ENCODE data around the gene TNNT3.

The TNNT3 gene

DNA sequence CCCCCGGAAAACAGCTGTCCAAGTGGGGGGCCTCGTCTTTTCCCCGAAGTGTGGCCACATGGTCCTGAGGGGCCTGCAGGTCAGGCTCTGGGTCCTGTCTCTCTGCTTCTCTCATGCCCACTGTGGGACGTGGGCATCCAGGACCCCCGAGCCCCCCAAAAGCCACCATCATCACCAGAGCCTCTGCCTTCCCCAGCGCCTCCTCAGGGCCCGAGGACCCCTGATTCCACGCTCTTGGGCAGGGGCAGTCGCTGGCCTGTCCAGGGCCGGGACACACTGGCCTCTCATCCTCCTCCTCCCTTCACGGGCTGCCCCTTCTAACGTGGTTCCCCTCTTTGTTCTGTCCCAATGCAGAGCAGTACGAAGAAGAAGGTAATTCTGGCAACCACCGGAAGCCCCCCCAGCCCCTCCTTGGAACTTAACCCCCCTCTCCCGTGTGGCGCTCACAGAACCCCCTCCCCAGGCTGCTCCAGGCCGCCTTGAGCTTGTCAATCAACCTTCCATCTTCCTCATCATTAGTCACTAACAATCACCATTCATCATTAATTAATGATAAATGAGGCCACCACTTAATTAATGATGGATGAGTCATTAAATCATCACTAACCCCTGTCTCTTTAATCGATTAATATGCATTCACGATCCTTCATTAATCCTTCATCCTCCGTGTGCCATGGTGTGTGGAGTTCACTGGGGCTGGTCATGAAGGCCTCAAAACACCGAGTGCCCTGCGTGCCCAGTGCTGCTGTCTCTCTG is 3.9 kb downstream of the TNNT3 start:
- DNase-seq: no peak

DNA sequence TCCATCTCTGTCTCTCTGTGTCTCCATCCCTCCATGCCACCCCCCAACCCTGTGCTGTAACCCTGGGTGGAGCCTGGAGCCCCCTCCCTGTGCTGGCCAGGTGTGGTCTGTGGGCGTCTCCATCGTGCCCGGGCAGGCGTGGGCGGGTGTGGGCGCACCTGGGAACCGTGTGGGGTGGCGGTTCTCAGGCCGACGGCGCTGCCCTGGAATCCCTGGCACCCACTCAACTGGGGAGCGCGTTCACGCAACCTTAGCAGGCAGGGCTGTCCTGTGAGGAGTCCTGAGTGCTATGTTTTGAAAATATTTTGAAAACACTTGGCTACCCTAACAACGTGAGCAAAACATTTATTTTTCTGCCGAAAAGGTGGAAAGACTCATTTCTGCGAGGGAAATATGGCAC is 4.7 kb downstream of the TNNT3 start:
- DNase-seq: no peak

- DNase-seq: no peak
These were observed 5.3 kb downstream of the TNNT3 start for GRCh38 chr11:1924646-1925372.

DNA sequence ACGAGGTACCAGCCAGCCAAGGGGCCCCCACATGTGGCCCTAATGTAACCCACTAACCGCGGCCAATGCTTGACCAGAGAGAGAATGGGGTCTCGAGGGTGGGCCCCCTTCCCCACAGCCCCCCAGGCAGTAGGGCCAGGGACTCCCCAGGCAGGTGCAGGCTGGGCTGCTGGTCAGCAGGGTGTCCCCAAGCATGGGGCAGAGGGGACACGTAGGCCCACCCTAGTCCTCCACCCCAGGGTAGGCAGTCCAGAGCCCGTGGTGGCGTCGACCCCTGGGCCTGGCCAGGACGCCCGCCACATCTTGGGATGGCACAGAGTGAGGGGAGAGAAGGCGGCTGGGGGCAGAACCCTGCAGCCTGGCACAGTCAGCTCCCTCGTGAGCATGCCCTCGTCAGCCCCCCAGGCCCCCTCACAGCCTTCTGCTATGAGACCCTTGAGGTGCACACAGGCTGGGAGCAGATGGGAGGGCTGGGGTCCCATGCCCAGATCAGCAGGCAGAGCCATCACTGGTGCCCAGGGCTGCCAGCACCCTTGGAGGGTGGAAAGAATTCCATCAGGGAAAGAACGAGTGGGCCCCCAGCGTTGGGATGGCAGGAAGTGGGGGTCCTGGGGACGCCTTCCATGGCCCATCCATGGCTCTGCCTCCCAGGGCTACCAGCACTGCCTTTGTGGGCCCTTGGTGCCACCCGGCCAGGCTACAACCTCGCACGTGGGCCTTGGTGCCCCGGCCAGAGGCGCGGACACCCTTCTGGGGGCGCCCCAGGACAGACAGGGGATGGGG is 6.1 kb downstream of the TNNT3 start:
- DNase-seq: no peak

GRCh38 chr11:1926156-1927025 is 6.9 kb downstream of the TNNT3 start:
- no peak for DNase-seq

GRCh38 chr11:1927026-1927847 is 7.7 kb downstream of the TNNT3 start:
- DNase-seq: no peak

- no peak for DNase-seq
These were observed 8.5 kb downstream of the TNNT3 start for GRCh38 chr11:1927848-1928469.

GRCh38 chr11:1928470-1928890 is 9.0 kb downstream of the TNNT3 start:
- no peak for DNase-seq

GRCh38 chr11:1928891-1929541 is 9.5 kb downstream of the TNNT3 start:
- no peak for DNase-seq

GRCh38 chr11:1929621-1930461 is 10.3 kb downstream of the TNNT3 start:
- no peak for DNase-seq

GRCh38 chr11:1930462-1930830 is 10.9 kb downstream of the TNNT3 start:
- DNase-seq: no peak

GRCh38 chr11:1931341-1932104 is 12.0 kb downstream of the TNNT3 start:
- no peak for DNase-seq

GRCh38 chr11:1932105-1932480 is 12.6 kb downstream of the TNNT3 start:
- no peak for DNase-seq

DNA sequence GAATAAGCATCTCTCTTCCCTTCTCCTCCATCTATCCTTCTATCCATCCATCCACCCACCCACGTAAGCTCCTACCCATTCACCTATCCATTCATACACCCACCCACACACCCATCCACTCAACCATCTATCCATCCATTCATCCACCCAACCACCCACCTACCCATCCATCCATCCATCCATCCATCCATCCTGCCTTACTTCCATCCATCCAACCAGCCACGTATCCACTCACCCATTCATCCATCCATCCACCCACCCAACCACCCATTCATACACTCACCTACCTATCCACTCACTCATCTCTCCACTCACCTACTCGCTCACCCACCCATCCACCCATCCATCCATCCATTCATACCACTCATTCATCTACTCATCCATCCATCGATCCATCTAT is 13.2 kb downstream of the TNNT3 start:
- no peak for DNase-seq

DNA sequence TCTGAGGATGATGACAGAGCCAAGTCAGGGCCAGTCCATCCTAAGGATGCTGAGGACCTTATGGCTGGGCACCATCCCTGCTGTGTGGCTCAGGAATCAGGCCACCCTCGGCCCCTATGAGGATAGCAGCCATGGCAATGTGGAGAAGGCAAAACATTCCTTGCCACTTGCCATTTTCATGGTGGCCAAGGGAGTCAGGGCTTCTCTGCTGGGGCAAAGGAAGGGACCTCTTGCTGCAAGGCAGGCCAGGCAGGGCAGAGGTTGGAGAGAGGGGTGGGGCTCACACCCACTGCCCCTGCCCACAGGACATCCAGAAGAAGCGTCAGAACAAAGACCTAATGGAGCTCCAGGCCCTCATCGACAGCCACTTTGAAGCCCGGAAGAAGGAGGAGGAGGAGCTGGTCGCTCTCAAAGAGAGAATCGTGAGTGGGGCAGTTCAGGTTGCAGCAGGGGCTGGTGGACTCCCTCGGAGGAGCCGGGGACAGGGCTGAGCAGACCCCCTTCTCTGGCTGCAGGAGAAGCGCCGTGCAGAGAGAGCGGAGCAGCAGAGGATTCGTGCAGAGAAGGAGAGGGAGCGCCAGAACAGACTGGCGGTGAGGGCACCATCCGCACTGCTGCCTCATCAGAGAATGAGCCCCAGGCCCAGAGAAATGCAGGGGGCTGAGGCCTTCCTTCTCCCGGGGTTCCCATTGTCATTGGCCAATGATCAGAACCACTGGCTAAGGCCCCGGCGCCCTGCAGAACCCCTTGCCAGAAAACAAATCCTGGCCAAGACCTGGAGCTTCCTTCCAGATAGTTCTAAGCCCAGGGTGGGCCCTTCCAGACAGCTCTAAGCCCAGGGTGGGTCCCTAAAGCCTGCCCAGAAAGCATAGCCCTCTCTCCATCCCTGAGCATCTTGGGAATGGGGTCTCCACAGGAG is 14.2 kb downstream of the TNNT3 start:
- DNase-seq: no peak

- no peak for DNase-seq
These were observed 15.0 kb downstream of the TNNT3 start for GRCh38 chr11:1934335-1935155.
